Activated naive CD8-positive, alpha-beta T cell treated with anti-CD3 and anti-CD28 coated beads, Interleukin-2, amount 10 ng/mL, durations not matched to agents 7 days and 5 days (primary cell): Measurements from ENCODE around the gene WHRN. TPM values are rescaled to one million over a fixed set of nuclear protein-coding genes. Genes with fewer than 3 reads are reported as not detected.

Experiments used
- ATAC-seq: fragments of 150-1000 bp; cut with Tn5 transposase; one replicate; pipeline ENCODE4 v1.10.0; 2021; ENCODE audit warnings: low read depth, moderate library complexity
- POLR2A ChIA-PET: fragments of 350-600 bp; sonication (Branson Sonifier 250); formaldehyde crosslinking; loops from one replicate; lab custom pipeline; 2021; ENCODE audit warnings: antibody characterized with exemption; lab: Charles Lee
- DNase-seq: peaks from one replicate; pipeline ENCODE4 v3.0.0; 2021
- H3K27ac Mint-ChIP-seq: one replicate; pipeline ENCODE4 v1.8.0; 2022; ENCODE audit warnings: mild to moderate bottlenecking, mixed read lengths
- H3K27me3 Mint-ChIP-seq: one replicate; pipeline ENCODE4 v1.8.0; 2022; ENCODE audit warnings: mild to moderate bottlenecking, moderate library complexity, mixed read lengths
- H3K36me3 Mint-ChIP-seq: one replicate; pipeline ENCODE4 v1.8.0; 2021; ENCODE audit warnings: mild to moderate bottlenecking, mixed read lengths
- H3K4me1 Mint-ChIP-seq: one replicate; pipeline ENCODE4 v1.8.0; 2021; ENCODE audit warnings: mixed read lengths
- H3K4me3 Mint-ChIP-seq: one replicate; pipeline ENCODE4 v1.8.0; 2022; ENCODE audit warnings: mild to moderate bottlenecking, moderate library complexity, mixed read lengths
- H3K9me3 Mint-ChIP-seq: one replicate; pipeline ENCODE4 v1.8.0; 2021; ENCODE audit warnings: mixed read lengths
- total RNA-seq, 2 experiments: library from RNA; stranded (reverse); gene quantifications; one replicate each; pipeline ENCODE4 v1.2.3, GENCODE V29; 2021

Gene WHRN
- total RNA-seq, 2 experiments from 2014 or later: 10.5 TPM

GRCh38 chr9:114421147-114421546 lies 84.1 kb downstream of the WHRN start:
- Mint-ChIP-seq H3K4me1 (peaks cover 3% of the 10 kb centered on the region), H3K9me3 (no peaks in the 10 kb centered on the region), H3K27ac (no peak overlapping the region), H3K36me3 (no peaks in the 10 kb centered on the region), H3K27me3 (no peaks in the 10 kb centered on the region), H3K4me3 (no peak overlapping the region)
- POLR2A ChIA-PET: no interaction called here
- ATAC-seq: no peak
- peak; percentile 14 for DNase-seq

GRCh38 chr9:114419796-114420195 lies 85.5 kb downstream of the WHRN start:
- POLR2A ChIA-PET: no interaction called here
- no peak for ATAC-seq
- peak; percentile 15 for DNase-seq
- H3K36me3 Mint-ChIP-seq: no peaks in the 10 kb centered on the region
- H3K27ac Mint-ChIP-seq: no peak overlapping the region
- no peaks in the 10 kb centered on the region for H3K9me3 Mint-ChIP-seq
- H3K27me3 Mint-ChIP-seq: no peaks in the 10 kb centered on the region
- no peak overlapping the region for H3K4me3 Mint-ChIP-seq
- H3K4me1 Mint-ChIP-seq: peaks cover 3% of the 10 kb centered on the region

- peaks cover 3% of the 10 kb centered on the region for H3K4me1 Mint-ChIP-seq
- H3K27ac Mint-ChIP-seq: no peak overlapping the region
- H3K9me3 Mint-ChIP-seq: no peaks in the 10 kb centered on the region
- no peaks in the 10 kb centered on the region for H3K27me3 Mint-ChIP-seq
- ATAC-seq (no peak), DNase-seq (no peak)
- POLR2A ChIA-PET: no interaction called here
- no peak overlapping the region for H3K4me3 Mint-ChIP-seq
- no peaks in the 10 kb centered on the region for H3K36me3 Mint-ChIP-seq
Measured at GRCh38 chr9:114418053-114418452, 87.2 kb downstream of the WHRN start.

- peaks cover 3% of the 10 kb centered on the region for H3K4me1 Mint-ChIP-seq
- H3K27me3 Mint-ChIP-seq: no peaks in the 10 kb centered on the region
- DNase-seq: no peak
- H3K27ac Mint-ChIP-seq: no peak overlapping the region
- H3K4me3 Mint-ChIP-seq: no peak overlapping the region
- no peaks in the 10 kb centered on the region for H3K36me3 Mint-ChIP-seq
- POLR2A ChIA-PET: no interaction called here
- no peak for ATAC-seq
- H3K9me3 Mint-ChIP-seq: no peaks in the 10 kb centered on the region
Measured at GRCh38 chr9:114417511-114417910, 87.8 kb downstream of the WHRN start.

GRCh38 chr9:114416906-114417305 lies 88.4 kb downstream of the WHRN start:
- Mint-ChIP-seq H3K36me3 (no peaks in the 10 kb centered on the region), H3K27me3 (no peaks in the 10 kb centered on the region), H3K4me3 (no peak overlapping the region), H3K9me3 (no peaks in the 10 kb centered on the region), H3K4me1 (peaks cover 3% of the 10 kb centered on the region), H3K27ac (no peak overlapping the region)
- POLR2A ChIA-PET: no interaction called here
- ATAC-seq: no peak
- no peak for DNase-seq

GRCh38 chr9:114416290-114416689 lies 89.0 kb downstream of the WHRN start:
- H3K27me3 Mint-ChIP-seq: no peaks in the 10 kb centered on the region
- peaks cover 3% of the 10 kb centered on the region for H3K4me1 Mint-ChIP-seq
- DNase-seq: no peak
- ATAC-seq: no peak
- no peak overlapping the region for H3K27ac Mint-ChIP-seq
- POLR2A ChIA-PET: no interaction called here
- no peaks in the 10 kb centered on the region for H3K36me3 Mint-ChIP-seq
- H3K9me3 Mint-ChIP-seq: no peaks in the 10 kb centered on the region
- no peak overlapping the region for H3K4me3 Mint-ChIP-seq

- H3K4me1 Mint-ChIP-seq: peaks cover 12% of the 10 kb centered on the region
Measured at GRCh38 chr9:114414346-114414745, 90.9 kb downstream of the WHRN start.

GRCh38 chr9:114413861-114414301 lies 91.4 kb downstream of the WHRN start:
- POLR2A ChIA-PET: interaction anchor here (0.8 kb wide), 1 partner anchor 8 kb away, joined by 3 read pairs; no protein-coding TSS in a partner anchor
- peaks cover 16% of the 10 kb centered on the region for H3K4me1 Mint-ChIP-seq

More at GRCh38 chr9:114414346-114414745, 90.9 kb downstream of the WHRN start:
- Mint-ChIP-seq H3K36me3 (no peaks in the 10 kb centered on the region), H3K27ac (no peak overlapping the region), H3K9me3 (no peaks in the 10 kb centered on the region), H3K4me3 (no peak overlapping the region), H3K27me3 (no peaks in the 10 kb centered on the region)
- DNase-seq (no peak), ATAC-seq (no peak)
- POLR2A ChIA-PET: interaction anchor here (0.8 kb wide), 1 partner anchor 9 kb away, joined by 3 read pairs; no protein-coding TSS in a partner anchor

GRCh38 chr9:114412048-114412683 lies 93.1 kb downstream of the WHRN start:
- H3K36me3 Mint-ChIP-seq: no peaks in the 10 kb centered on the region
- no peak overlapping the region for H3K27ac Mint-ChIP-seq
- no peaks in the 10 kb centered on the region for H3K9me3 Mint-ChIP-seq
- H3K27me3 Mint-ChIP-seq: no peaks in the 10 kb centered on the region
- ATAC-seq (no peak), DNase-seq (no peak)
- peaks cover 13% of the 10 kb centered on the region for H3K4me1 Mint-ChIP-seq
- POLR2A ChIA-PET: no interaction called here
- H3K4me3 Mint-ChIP-seq: no peak overlapping the region

More at GRCh38 chr9:114413861-114414301, 91.4 kb downstream of the WHRN start:
- no peak for DNase-seq
- ATAC-seq: no peak
- Mint-ChIP-seq H3K36me3 (no peaks in the 10 kb centered on the region), H3K27me3 (no peaks in the 10 kb centered on the region), H3K27ac (no peak overlapping the region), H3K4me3 (no peak overlapping the region), H3K9me3 (no peaks in the 10 kb centered on the region)

- H3K9me3 Mint-ChIP-seq: no peaks in the 10 kb centered on the region
- no peak overlapping the region for H3K4me3 Mint-ChIP-seq
- H3K27ac Mint-ChIP-seq: no peak overlapping the region
- no peak for DNase-seq
- H3K36me3 Mint-ChIP-seq: no peaks in the 10 kb centered on the region
- POLR2A ChIA-PET: no interaction called here
- peaks cover 13% of the 10 kb centered on the region for H3K4me1 Mint-ChIP-seq
- H3K27me3 Mint-ChIP-seq: no peaks in the 10 kb centered on the region
- ATAC-seq: no peak
Measured at GRCh38 chr9:114411452-114411851, 93.8 kb downstream of the WHRN start.

GRCh38 chr9:114410910-114411309 lies 94.4 kb downstream of the WHRN start:
- DNase-seq (no peak), ATAC-seq (no peak)
- Mint-ChIP-seq H3K36me3 (no peaks in the 10 kb centered on the region), H3K9me3 (no peaks in the 10 kb centered on the region), H3K27me3 (no peaks in the 10 kb centered on the region), H3K27ac (no peak overlapping the region), H3K4me1 (peaks cover 13% of the 10 kb centered on the region), H3K4me3 (no peak overlapping the region)
- POLR2A ChIA-PET: no interaction called here

GRCh38 chr9:114409842-114410241 lies 95.4 kb downstream of the WHRN start:
- Mint-ChIP-seq H3K27ac (no peak overlapping the region), H3K36me3 (no peaks in the 10 kb centered on the region), H3K4me1 (peaks cover 16% of the 10 kb centered on the region), H3K4me3 (no peak overlapping the region), H3K9me3 (no peaks in the 10 kb centered on the region), H3K27me3 (no peaks in the 10 kb centered on the region)
- no peak for DNase-seq
- no peak for ATAC-seq
- POLR2A ChIA-PET: interaction anchor here (0.7 kb wide), 1 partner anchor 65 kb away, joined by 3 read pairs; no protein-coding TSS in a partner anchor

- POLR2A ChIA-PET: interaction anchor here (0.5 to 0.9 kb wide), 3 partner anchors 36 to 80 kb away, joined by 3 read pairs; no protein-coding TSS in a partner anchor
- H3K27ac Mint-ChIP-seq: no peak overlapping the region
Measured at GRCh38 chr9:114409103-114409780, 96.0 kb downstream of the WHRN start.

GRCh38 chr9:114408645-114409044 lies 96.6 kb downstream of the WHRN start:
- ATAC-seq (no peak), DNase-seq (no peak)
- Mint-ChIP-seq H3K4me3 (no peak overlapping the region), H3K27me3 (no peaks in the 10 kb centered on the region), H3K9me3 (no peaks in the 10 kb centered on the region), H3K27ac (no peak overlapping the region), H3K36me3 (no peaks in the 10 kb centered on the region), H3K4me1 (peaks cover 16% of the 10 kb centered on the region)
- POLR2A ChIA-PET: interaction anchor here (0.5 to 0.9 kb wide), 2 partner anchors 36 to 80 kb away, joined by 3 read pairs; no protein-coding TSS in a partner anchor

More at GRCh38 chr9:114409103-114409780, 96.0 kb downstream of the WHRN start:
- H3K36me3 Mint-ChIP-seq: no peaks in the 10 kb centered on the region
- DNase-seq (no peak), ATAC-seq (no peak)
- no peaks in the 10 kb centered on the region for H3K27me3 Mint-ChIP-seq
- H3K4me3 Mint-ChIP-seq: no peak overlapping the region
- H3K4me1 Mint-ChIP-seq: peaks cover 16% of the 10 kb centered on the region
- no peaks in the 10 kb centered on the region for H3K9me3 Mint-ChIP-seq
